Measurements from ENCODE around the gene PLA2G3.
"Not testable (repeated sequence)": the region's sequence is repeated elsewhere in the genome, so short reads cannot be mapped to it uniquely, and the experiment has no call there.

PLA2G3 gene

GRCh38 chr22:31122532-31123291 is 17.6 kb downstream of the PLA2G3 start, which contains the start of gene INPP5J:
Gene INPP5J (plus strand): TSS chr22:31122966. CDS start chr22:31123015, 49 bp downstream.
- DNase-seq, result no peak

- no peak for DNase-seq
Observed at GRCh38 chr22:31122196-31122531, 18.1 kb downstream of the PLA2G3 start.

- no peak for DNase-seq
Observed at GRCh38 chr22:31121403-31121802, 18.9 kb downstream of the PLA2G3 start.

GRCh38 chr22:31120642-31121041 is 19.7 kb downstream of the PLA2G3 start:
- no peak for DNase-seq

GRCh38 chr22:31120230-31120629 is 20.1 kb downstream of the PLA2G3 start:
- DNase-seq, result no peak

GRCh38 chr22:31119026-31119717 is 21.1 kb downstream of the PLA2G3 start:
- DNase-seq, result no peak

GRCh38 chr22:31118046-31118820 is 22.1 kb downstream of the PLA2G3 start:
- DNase-seq, result no peak

GRCh38 chr22:31112547-31113091 is 27.7 kb downstream of the PLA2G3 start:
- DNase-seq, result not testable (repeated sequence)

- no peak for DNase-seq
Observed at GRCh38 chr22:31107894-31108218, 32.5 kb downstream of the PLA2G3 start.

- DNase-seq, result peak; percentile 90
Observed at GRCh38 chr22:31107178-31107893, 33.0 kb downstream of the PLA2G3 start, which contains the start of gene SELENOM. Gene SELENOM (minus strand): TSS chr22:31107568. CDS start chr22:31107505, 63 bp downstream.

- DNase-seq, result no peak
Observed at GRCh38 chr22:31106731-31107177, 33.6 kb downstream of the PLA2G3 start.

GRCh38 chr22:31106001-31106571 is 34.2 kb downstream of the PLA2G3 start:
- DNase-seq, result no peak

GRCh38 chr22:31105282-31105929 is 34.9 kb downstream of the PLA2G3 start:
- no peak for DNase-seq

- DNase-seq, result no peak
Observed at GRCh38 chr22:31104869-31105268, 35.4 kb downstream of the PLA2G3 start.

GRCh38 chr22:31103899-31104694 is 36.2 kb downstream of the PLA2G3 start:
- no peak for DNase-seq

- no peak for DNase-seq
Observed at GRCh38 chr22:31103111-31103510, 37.2 kb downstream of the PLA2G3 start.

GRCh38 chr22:31102441-31103081 is 37.7 kb downstream of the PLA2G3 start:
- DNase-seq, result no peak

- no peak for DNase-seq
Observed at GRCh38 chr22:31100762-31101525, 39.4 kb downstream of the PLA2G3 start.

Data from activated CD8-positive, alpha-beta memory T cell treated with anti-CD3 and anti-CD28 coated beads for 24 hours (primary cell).